Activated naive CD8-positive, alpha-beta T cell treated with anti-CD3 and anti-CD28 coated beads for 36 hours (primary cell): ENCODE results near the gene ISCU. TPM values are rescaled to one million over a fixed set of nuclear protein-coding genes. Genes with fewer than 3 reads are reported as not detected.
"Not testable (repeated sequence)": the region's sequence is repeated elsewhere in the genome, so short reads cannot be mapped to it uniquely, and the experiment has no call there.

Experiments
- DNase-seq: peaks from one replicate; pipeline ENCODE4 v3.0.0; 2021
- H3K27ac Mint-ChIP-seq: one replicate; pipeline ENCODE4 v1.8.0; 2022; ENCODE audit warnings: mild to moderate bottlenecking, moderate library complexity, mixed read lengths
- H3K27me3 Mint-ChIP-seq: one replicate; pipeline ENCODE4 v1.8.0; 2022; ENCODE audit warnings: mild to moderate bottlenecking, mixed read lengths
- H3K36me3 Mint-ChIP-seq: one replicate; pipeline ENCODE4 v1.8.0; 2021; ENCODE audit warnings: mild to moderate bottlenecking, mixed read lengths
- H3K4me1 Mint-ChIP-seq: one replicate; pipeline ENCODE4 v1.8.0; 2021; ENCODE audit warnings: mixed read lengths
- H3K4me3 Mint-ChIP-seq: one replicate; pipeline ENCODE4 v1.8.0; 2022; ENCODE audit warnings: mild to moderate bottlenecking, moderate library complexity, mixed read lengths
- H3K9me3 Mint-ChIP-seq: one replicate; pipeline ENCODE4 v1.8.0; 2022; ENCODE audit warnings: mixed read lengths
- total RNA-seq, 2 experiments: library from RNA; stranded (reverse); gene quantifications; one replicate each; pipeline ENCODE4 v1.2.3, GENCODE V29; 2021

ISCU gene
- total RNA-seq, 2 experiments from 2014 or later: 69.5 TPM

GRCh38 chr12:108530161-108530560, 32.2 kb upstream of the ISCU start:
- Mint-ChIP-seq H3K9me3 (no peaks in the 10 kb centered on the region), H3K4me3 (no peak overlapping the region), H3K27me3 (no peaks in the 10 kb centered on the region), H3K36me3 (peaks cover 23% of the 10 kb centered on the region), H3K4me1 (peaks cover 5% of the 10 kb centered on the region), H3K27ac (no peak overlapping the region)
- no peak for DNase-seq

GRCh38 chr12:108531929-108532848, 30.2 kb upstream of the ISCU start:
- H3K27me3 Mint-ChIP-seq: no peaks in the 10 kb centered on the region
- peak overlapping the region; percentile 4 for H3K27ac Mint-ChIP-seq
- DNase-seq: no peak
- H3K4me1 Mint-ChIP-seq: peaks cover 5% of the 10 kb centered on the region
- H3K4me3 Mint-ChIP-seq: no peak overlapping the region
- H3K36me3 Mint-ChIP-seq: peaks cover 28% of the 10 kb centered on the region
- no peaks in the 10 kb centered on the region for H3K9me3 Mint-ChIP-seq

- Mint-ChIP-seq H3K9me3 (no peaks in the 10 kb centered on the region), H3K4me1 (peaks cover 20% of the 10 kb centered on the region), H3K36me3 (peaks cover 36% of the 10 kb centered on the region), H3K4me3 (no peak overlapping the region), H3K27ac (peak overlapping the region; percentile 42), H3K27me3 (no peaks in the 10 kb centered on the region)
- DNase-seq: no peak
These were observed 24.2 kb upstream of the ISCU start for GRCh38 chr12:108538146-108538545.

DNA sequence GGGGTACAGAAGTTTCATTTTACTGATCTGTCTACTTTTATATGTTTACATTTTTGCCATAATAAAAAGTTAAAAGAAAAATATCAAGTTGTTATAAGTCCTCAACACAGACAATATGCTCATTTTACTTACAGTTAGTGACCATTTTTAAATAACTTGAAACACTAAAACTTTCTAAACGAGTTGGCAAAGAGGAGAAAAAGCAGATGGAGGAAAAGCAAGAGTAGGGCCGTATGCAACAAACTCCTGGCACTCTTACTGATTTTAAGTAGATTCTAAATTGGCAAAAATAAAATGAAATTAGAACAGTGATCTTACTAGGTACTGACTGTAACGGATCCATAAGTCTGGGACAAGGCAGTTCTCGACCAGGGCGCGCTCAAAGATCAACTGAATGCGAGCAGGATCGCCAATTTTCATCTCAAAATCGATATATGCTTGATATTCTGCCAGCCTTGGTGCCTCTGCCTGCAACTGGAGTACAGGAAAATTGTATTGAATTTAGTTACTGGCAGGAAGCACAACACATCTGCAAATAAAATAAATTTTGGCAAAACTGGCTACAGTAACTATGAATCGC, 23.7 kb upstream of the ISCU start:
- no peaks in the 10 kb centered on the region for H3K9me3 Mint-ChIP-seq
- no peak overlapping the region for H3K27ac Mint-ChIP-seq
- H3K4me1 Mint-ChIP-seq: peaks cover 20% of the 10 kb centered on the region
- H3K4me3 Mint-ChIP-seq: no peak overlapping the region
- no peak for DNase-seq
- no peaks in the 10 kb centered on the region for H3K27me3 Mint-ChIP-seq
- H3K36me3 Mint-ChIP-seq: peaks cover 37% of the 10 kb centered on the region

GRCh38 chr12:108542320-108542719, 20.1 kb upstream of the ISCU start:
- Mint-ChIP-seq H3K36me3 (peaks cover 30% of the 10 kb centered on the region), H3K9me3 (no peaks in the 10 kb centered on the region), H3K4me1 (peaks cover 20% of the 10 kb centered on the region), H3K27me3 (no peaks in the 10 kb centered on the region), H3K27ac (no peak overlapping the region), H3K4me3 (no peak overlapping the region)
- DNase-seq: no peak

DNA sequence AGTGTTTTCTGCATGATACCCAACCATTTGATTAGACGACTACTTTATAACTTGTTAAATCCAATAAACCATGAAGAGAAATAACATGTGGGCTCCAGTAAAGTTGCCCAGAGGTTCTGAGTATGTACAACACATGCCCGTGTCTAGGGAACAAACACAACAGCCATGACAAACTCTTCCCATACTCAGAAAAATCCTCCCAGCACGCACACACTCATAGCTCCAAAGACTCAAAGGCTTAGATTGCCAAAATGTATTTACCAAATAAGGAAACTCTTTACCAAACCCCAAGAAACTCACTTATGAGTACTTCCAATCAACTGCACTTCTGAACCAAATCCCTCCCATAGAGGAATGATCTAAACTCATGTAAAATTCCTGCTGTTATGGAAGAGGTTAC, 18.7 kb upstream of the ISCU start:
- Mint-ChIP-seq H3K27me3 (no peaks in the 10 kb centered on the region), H3K27ac (no peak overlapping the region), H3K9me3 (no peaks in the 10 kb centered on the region), H3K36me3 (peaks cover 26% of the 10 kb centered on the region), H3K4me3 (no peak overlapping the region), H3K4me1 (peaks cover 19% of the 10 kb centered on the region)
- DNase-seq: no peak

GRCh38 chr12:108547686-108548085, 14.7 kb upstream of the ISCU start:
- Mint-ChIP-seq H3K4me3 (no peak overlapping the region), H3K4me1 (peaks cover 35% of the 10 kb centered on the region), H3K36me3 (peaks cover 23% of the 10 kb centered on the region), H3K27ac (no peak overlapping the region), H3K27me3 (no peaks in the 10 kb centered on the region), H3K9me3 (no peaks in the 10 kb centered on the region)
- no peak for DNase-seq

DNA sequence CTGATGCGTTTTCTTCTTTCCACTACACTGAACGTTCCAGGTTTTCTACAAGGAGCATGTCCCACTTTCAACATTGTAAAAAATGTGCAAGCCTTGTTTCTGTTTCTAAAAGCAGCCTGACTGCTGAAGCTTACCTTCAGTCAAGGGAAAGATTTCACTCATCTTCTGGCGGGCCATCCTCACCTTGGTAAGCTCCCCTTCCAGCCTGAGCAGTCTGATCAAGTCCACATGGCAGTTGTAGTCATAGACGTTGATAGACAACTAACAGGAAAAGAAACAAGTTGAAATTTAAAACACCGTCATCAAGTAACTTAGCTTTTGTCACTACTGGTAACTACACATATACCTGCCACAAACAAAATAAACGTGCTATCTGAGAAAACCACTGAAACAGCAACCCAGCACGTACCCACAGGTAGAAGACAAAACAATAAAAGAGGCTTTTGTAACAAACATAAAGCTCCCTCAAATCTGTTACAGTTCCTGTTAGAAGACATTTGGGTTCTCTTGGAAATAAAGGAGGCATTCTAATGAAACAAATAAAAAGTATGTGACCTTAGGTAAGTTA, 13.4 kb upstream of the ISCU start:
- H3K27ac Mint-ChIP-seq: peak overlapping the region; percentile 29
- H3K4me3 Mint-ChIP-seq: no peak overlapping the region
- peaks cover 22% of the 10 kb centered on the region for H3K36me3 Mint-ChIP-seq
- no peaks in the 10 kb centered on the region for H3K9me3 Mint-ChIP-seq
- peaks cover 42% of the 10 kb centered on the region for H3K4me1 Mint-ChIP-seq
- no peaks in the 10 kb centered on the region for H3K27me3 Mint-ChIP-seq
- DNase-seq: no peak

- Mint-ChIP-seq H3K36me3 (peaks cover 16% of the 10 kb centered on the region), H3K27me3 (no peaks in the 10 kb centered on the region), H3K9me3 (no peaks in the 10 kb centered on the region), H3K4me1 (peaks cover 58% of the 10 kb centered on the region), H3K4me3 (peak overlapping the region; percentile 35), H3K27ac (peak overlapping the region; percentile 52)
- DNase-seq: no peak
These were observed 10.9 kb upstream of the ISCU start for GRCh38 chr12:108551535-108551934.

DNA sequence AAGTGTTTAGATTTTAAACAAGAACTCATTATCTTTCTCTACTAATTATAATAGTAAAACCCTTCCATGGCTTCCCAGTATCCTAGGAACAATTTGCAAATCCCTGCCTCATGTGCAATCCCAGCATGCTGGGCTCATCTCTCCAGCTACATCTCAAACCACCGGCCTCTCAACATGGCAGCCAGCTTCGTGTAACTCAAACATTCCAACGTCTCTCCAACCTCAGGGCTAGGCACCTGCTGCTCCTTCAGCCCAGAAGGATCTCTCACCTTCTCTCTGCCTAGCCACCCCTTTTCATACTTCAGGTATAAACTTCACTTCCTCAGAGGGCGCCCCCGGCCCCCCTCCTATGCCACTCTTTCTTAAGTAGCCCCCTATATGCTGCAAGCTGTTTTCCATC, 8.6 kb upstream of the ISCU start:
- H3K4me3 Mint-ChIP-seq: no peak overlapping the region
- DNase-seq: no peak
- H3K9me3 Mint-ChIP-seq: no peaks in the 10 kb centered on the region
- H3K36me3 Mint-ChIP-seq: peaks cover 11% of the 10 kb centered on the region
- peaks cover 73% of the 10 kb centered on the region for H3K4me1 Mint-ChIP-seq
- no peaks in the 10 kb centered on the region for H3K27me3 Mint-ChIP-seq
- H3K27ac Mint-ChIP-seq: no peak overlapping the region

DNA sequence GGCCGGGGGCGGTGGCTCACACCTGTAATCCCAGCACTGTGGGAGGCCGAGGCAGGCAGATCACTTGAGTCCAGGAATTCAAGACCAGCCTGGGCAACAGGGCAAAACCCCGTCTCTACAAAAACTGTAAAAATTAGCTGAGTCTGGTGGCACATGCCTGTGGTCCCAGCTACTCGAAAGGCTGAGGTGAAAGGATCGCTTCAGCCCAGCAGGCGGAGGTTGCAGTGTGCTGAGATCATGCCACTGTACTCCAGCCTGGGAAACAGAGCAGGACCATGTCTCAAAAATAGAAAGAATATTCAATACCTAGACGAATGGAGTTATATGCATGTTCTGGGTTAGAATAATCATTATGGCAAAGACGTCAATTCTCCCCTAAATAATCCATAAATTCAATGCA, 7.0 kb upstream of the ISCU start:
- Mint-ChIP-seq H3K36me3 (peaks cover 20% of the 10 kb centered on the region), H3K4me1 (peaks cover 73% of the 10 kb centered on the region)
- not testable (repeated sequence) for H3K27ac Mint-ChIP-seq, H3K9me3 Mint-ChIP-seq, H3K27me3 Mint-ChIP-seq, H3K4me3 Mint-ChIP-seq, DNase-seq

GRCh38 chr12:108559007-108559655, 3.3 kb upstream of the ISCU start:
- H3K36me3 Mint-ChIP-seq: peaks cover 16% of the 10 kb centered on the region

GRCh38 chr12:108559748-108560147, 2.6 kb upstream of the ISCU start:
- H3K27me3 Mint-ChIP-seq: no peaks in the 10 kb centered on the region
- H3K27ac Mint-ChIP-seq: peak overlapping the region; percentile 100
- H3K9me3 Mint-ChIP-seq: no peaks in the 10 kb centered on the region
- peak overlapping the region; percentile 100 for H3K4me3 Mint-ChIP-seq
- peaks cover 22% of the 10 kb centered on the region for H3K36me3 Mint-ChIP-seq
- peaks cover 53% of the 10 kb centered on the region for H3K4me1 Mint-ChIP-seq
- DNase-seq: no peak

More at GRCh38 chr12:108559007-108559655, 3.3 kb upstream of the ISCU start:
- Mint-ChIP-seq H3K4me3 (peak overlapping the region; percentile 100), H3K4me1 (peaks cover 55% of the 10 kb centered on the region), H3K27ac (peak overlapping the region; percentile 100), H3K9me3 (no peaks in the 10 kb centered on the region), H3K27me3 (no peaks in the 10 kb centered on the region)
- no peak for DNase-seq

GRCh38 chr12:108560321-108560721, 2.1 kb upstream of the ISCU start:
- peaks cover 24% of the 10 kb centered on the region for H3K36me3 Mint-ChIP-seq
- peak overlapping the region; percentile 100 for H3K4me3 Mint-ChIP-seq
- no peak for DNase-seq
- H3K9me3 Mint-ChIP-seq: no peaks in the 10 kb centered on the region
- H3K27ac Mint-ChIP-seq: peak overlapping the region; percentile 100
- H3K4me1 Mint-ChIP-seq: peaks cover 49% of the 10 kb centered on the region
- H3K27me3 Mint-ChIP-seq: no peaks in the 10 kb centered on the region
